ENCODE measurements around the gene SPATC1L. TPM values are rescaled to one million over a fixed set of nuclear protein-coding genes. Genes with fewer than 3 reads are reported as not detected.
"Not testable (repeated sequence)": the region's sequence is repeated elsewhere in the genome, so short reads cannot be mapped to it uniquely, and the experiment has no call there.

SPATC1L gene
- total RNA-seq, 1 donor from 2014 or later, result 0.40 TPM

- DNase-seq (ENCODE audit: low spot score) (no peak), ATAC-seq (no peak)
These were observed 631 bp upstream of the SPATC1L start for GRCh38 chr21:46184625-46185555.

GRCh38 chr21:46183337-46183909 lies 836 bp downstream of the SPATC1L start:
- not testable (repeated sequence) for ATAC-seq; DNase-seq (ENCODE audit: low spot score)

GRCh38 chr21:46182548-46183336 lies 1.5 kb downstream of the SPATC1L start:
- no peak for DNase-seq (ENCODE audit: low spot score)
- no peak for ATAC-seq

GRCh38 chr21:46181953-46182547 lies 2.2 kb downstream of the SPATC1L start:
- no peak for DNase-seq (ENCODE audit: low spot score)
- no peak for ATAC-seq

GRCh38 chr21:46181436-46181835 lies 2.8 kb downstream of the SPATC1L start:
- ATAC-seq, result no peak
- no peak for DNase-seq (ENCODE audit: low spot score)

- no peak for DNase-seq (ENCODE audit: low spot score)
- peak; percentile 5 for ATAC-seq
These were observed 3.4 kb downstream of the SPATC1L start for GRCh38 chr21:46180778-46181391.

GRCh38 chr21:46180079-46180722 lies 4.1 kb downstream of the SPATC1L start:
- ATAC-seq (peak; percentile 5), DNase-seq (ENCODE audit: low spot score) (no peak)

GRCh38 chr21:46179708-46180078 lies 4.6 kb downstream of the SPATC1L start:
- ATAC-seq (peak; percentile 78), DNase-seq (ENCODE audit: low spot score) (no peak)

- no peak for ATAC-seq
- no peak for DNase-seq (ENCODE audit: low spot score)
These were observed 5.3 kb downstream of the SPATC1L start for GRCh38 chr21:46178961-46179360.

GRCh38 chr21:46176443-46177129 lies 7.7 kb downstream of the SPATC1L start:
- DNase-seq (ENCODE audit: low spot score); ATAC-seq: not testable (repeated sequence)

GRCh38 chr21:46173573-46173972 lies 10.7 kb downstream of the SPATC1L start:
- ATAC-seq (no peak), DNase-seq (ENCODE audit: low spot score) (no peak)

- no peak for ATAC-seq
- DNase-seq (ENCODE audit: low spot score), result peak; percentile 40
These were observed 11.3 kb downstream of the SPATC1L start for GRCh38 chr21:46172863-46173528.

- DNase-seq (ENCODE audit: low spot score), result peak; percentile 38
- no peak for ATAC-seq
These were observed 12.0 kb downstream of the SPATC1L start for GRCh38 chr21:46171996-46172862.

GRCh38 chr21:46171585-46171984 lies 12.7 kb downstream of the SPATC1L start:
- DNase-seq (ENCODE audit: low spot score), result no peak
- no peak for ATAC-seq

- DNase-seq (ENCODE audit: low spot score), result peak; percentile 18
- ATAC-seq, result not testable (repeated sequence)
These were observed 13.6 kb downstream of the SPATC1L start for GRCh38 chr21:46170436-46171193.

GRCh38 chr21:46168659-46169386 lies 15.4 kb downstream of the SPATC1L start:
- no peak for DNase-seq (ENCODE audit: low spot score)
- ATAC-seq, result no peak

- ATAC-seq (no peak), DNase-seq (ENCODE audit: low spot score) (peak; percentile 40)
These were observed 16.0 kb downstream of the SPATC1L start for GRCh38 chr21:46168238-46168637.
